Measurements from ENCODE around the gene GARIN1A.

GRCh38 chr7:128703609-128704241, 31.6 kb downstream of the GARIN1A start:
- no peak for TF ChIP-seq USF2 (IDR thresholded peaks at IDR 0.05; ENCODE audit: low read depth, low read length)
- no peak for TF ChIP-seq CTCF (conservative IDR thresholded peaks at IDR 0.05; ENCODE audit: low read depth, low read length)
- no peak for TF ChIP-seq RCOR1 (IDR thresholded peaks at IDR 0.05; ENCODE audit: insufficient replicate concordance, low read length)
- no peak for TF ChIP-seq POLR2A (IDR thresholded peaks at IDR 0.05; ENCODE audit: low read depth, low read length)
- TF ChIP-seq FOS (IDR thresholded peaks at IDR 0.05; ENCODE audit: low read depth, low read length) = no peak
- TF ChIP-seq SMC3 (IDR thresholded peaks at IDR 0.05; ENCODE audit: low read depth, low read length) = no peak
- no peak for TF ChIP-seq CEBPB (IDR thresholded peaks at IDR 0.05; ENCODE audit: low read depth, low read length)
- no peak for TF ChIP-seq RAD21 (IDR thresholded peaks at IDR 0.05; ENCODE audit: low read length)
- TF ChIP-seq BHLHE40 (IDR thresholded peaks at IDR 0.05; ENCODE audit: low read depth, low read length) = no peak
- no peak for TF ChIP-seq MAZ (IDR thresholded peaks at IDR 0.05; ENCODE audit: borderline replicate concordance, low read depth, low read length)
- no peak for TF ChIP-seq RFX5 (IDR thresholded peaks at IDR 0.05; ENCODE audit: low read depth, low read length)
- no peak for TF ChIP-seq ELK1 (IDR thresholded peaks at IDR 0.05; ENCODE audit: borderline replicate concordance, low read depth, low read length)
- no peak for TF ChIP-seq MXI1 (IDR thresholded peaks at IDR 0.05; ENCODE audit: borderline replicate concordance, low read depth, low read length)
- no peak for TF ChIP-seq MAFK (IDR thresholded peaks at IDR 0.05; ENCODE audit: low read depth, low read length)

Measured in IMR-90 (cell line).